Psoas muscle (tissue), 8 donors: ENCODE measurements around the gene ASB15. TPM values are rescaled to one million over a fixed set of nuclear protein-coding genes. Genes with fewer than 3 reads are reported as not detected.

Experiments
- ATAC-seq, 4 donors: fragments of 200-7000 bp; cut with Tn5 transposase; one replicate each; pipeline ENCODE4 v1.9.1; 2020; ENCODE audit warnings: moderate library complexity in 3 of 4, mild to moderate bottlenecking in 2 of 4
- DNase-seq, 2 donors: peaks; one replicate each; pipeline ENCODE4 v3.0.0-alpha.2; 2020
- H3K27ac ChIP-seq: fragments of 200-600 bp; one replicate; pipeline ENCODE4 v1.8.0; 2022
- H3K27me3 ChIP-seq, 3 donors: fragments of 200-600 bp in 1 of 3; one replicate each; pipeline versions ENCODE4 v1.6.1 to v1.8.0; 2013 to 2022; ENCODE audit warnings: low read length in 2 of 3, mild to moderate bottlenecking in 2 of 3, moderate library complexity in 1 of 3; ENCODE audit not compliant: insufficient read depth in 3 of 3
- H3K36me3 ChIP-seq, 2 donors: fragments of 200-600 bp in 1 of 2; one replicate each; pipeline versions ENCODE4 v1.6.1 to v1.8.0; 2013 to 2022; ENCODE audit warnings: low read depth in 1 of 2, mild to moderate bottlenecking in 1 of 2, moderate library complexity in 1 of 2; ENCODE audit not compliant: insufficient read depth in 1 of 2
- H3K4me1 ChIP-seq: fragments of 200-600 bp; one replicate; pipeline ENCODE4 v1.8.0; 2022
- H3K4me3 ChIP-seq: fragments of 200-600 bp; one replicate; pipeline ENCODE4 v1.8.0; 2022; ENCODE audit warnings: mild to moderate bottlenecking
- H3K9me3 ChIP-seq: fragments of 200-600 bp; one replicate; pipeline ENCODE4 v1.8.0; 2022
- CTCF ChIP-seq: fragments of 200-600 bp; IDR thresholded peaks from one replicate; pipeline ENCODE4 v1.8.0; 2022; ENCODE audit warnings: antibody characterized with exemption
- WGBS, 3 donors: extraction: QIAGEN DNeasy Blood & Tissue Kit; methylation state at CpG; one replicate each; pipeline versions ENCODE4 v1.1.6 to v1.1.7; 2013; 5-methylcytosine and 5-hydroxymethylcytosine counted together
- intact Hi-C, 2 donors: fragments of 100-400 bp; cut with DNase I; formaldehyde crosslinking; loops; one replicate each; pipeline versions ENCODE4 v1.11.0 to v1.14.2; 2022
- polyA plus RNA-seq, 3 donors: library from polyadenylated mRNA; stranded (reverse); fragments of 200-250 nt; gene quantifications; one replicate each; pipeline ENCODE4 v1.2.3, GENCODE V29; 2013
- total RNA-seq, 4 donors: library from RNA; stranded (reverse); fragmentation: NEBNext Ultra II Directional in 2 of 4; extraction: Animal tissue kit (Norgen Biotek cat#: 25700) in 2 of 4; gene quantifications; one replicate each; pipeline versions ENCODE4 v1.2.1 to v1.2.4, GENCODE V29; 2021 to 2023
- donor health status: healthy with polysubstance abuse.
- donor health status: DM: no; HTN: no; CAD: no; lungs with moderate emphysema.
- donor health status: Bipolar disorder and iron deficiency.
- donor health status: healthy.
- donor health status: DM: yes; HTN: yes; CAD: no.
- donor health status: DM: no; HTN: no; CAD: no.
- donor health status: DM: no; HTN: no; CAD: no.
- donor health status: DM: yes; HTN: yes; CAD: no.

ASB15 gene
- total and polyA plus RNA-seq, 7 donors = 0.12 to 23.6 (median 10.3) TPM

DNA sequence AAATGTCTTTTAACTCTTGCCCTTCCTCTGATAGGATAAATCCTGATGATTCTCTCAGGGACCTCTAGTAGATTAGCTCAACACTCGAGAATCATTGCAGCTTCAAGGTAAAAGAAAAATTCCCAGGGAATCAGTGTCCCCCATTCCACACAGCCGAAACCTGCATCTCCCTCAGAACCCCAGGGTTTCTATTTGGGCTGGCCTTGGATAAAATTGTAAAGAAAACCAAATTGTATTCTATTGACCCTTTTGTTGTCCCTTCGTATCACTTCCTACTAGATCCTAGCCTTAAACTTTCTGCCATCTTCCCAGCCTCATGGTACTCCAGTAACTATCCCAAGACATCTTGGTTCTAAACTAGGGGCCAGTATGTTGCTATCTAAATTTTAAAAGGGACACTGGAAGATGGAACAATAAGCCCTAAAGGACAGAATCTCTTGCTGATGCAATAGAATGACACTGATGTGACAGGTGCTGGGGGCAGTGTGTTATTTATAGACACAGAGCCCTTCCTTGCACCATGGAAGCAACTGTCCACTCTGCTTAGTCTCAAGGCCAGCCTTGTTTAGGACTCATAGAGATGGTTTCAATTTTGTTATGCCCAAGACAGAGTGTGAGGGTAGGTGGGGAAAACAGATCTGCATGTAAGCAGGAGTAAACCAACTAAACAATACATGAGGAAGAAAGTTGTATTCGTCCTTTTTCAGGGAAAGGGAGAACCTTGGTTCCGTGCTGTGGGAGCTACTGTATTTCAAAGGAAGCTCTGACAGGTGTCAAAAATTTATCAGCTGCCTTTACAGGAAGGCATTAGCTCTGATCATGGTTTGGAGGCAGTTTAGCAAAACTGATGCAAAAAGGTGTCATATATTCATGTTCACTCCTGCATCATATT is 7.6 kb downstream of the ASB15 start:
- H3K27me3 ChIP-seq = no peaks in the 10 kb centered on the region
- peaks cover 41% of the 10 kb centered on the region for H3K4me1 ChIP-seq
- no peaks in the 10 kb centered on the region for H3K9me3 ChIP-seq
- peak overlapping the region; percentile 55 for H3K4me3 ChIP-seq
- 33 to 53% (median 40%) methylated on average over 5 of the region's 5 CpGs for whole genome bisulfite sequencing, 3 donors
- DNase-seq = peak in 1 of 2 donors; percentile 22
- TF ChIP-seq CTCF = no peak
- no peaks in the 10 kb centered on the region for H3K36me3 ChIP-seq
- peak; percentile 92 to 98 (median 96) for ATAC-seq
- H3K27ac ChIP-seq = peak overlapping the region; percentile 87
- intact Hi-C loops = no loop called here

GRCh38 chr7:123609883-123610239 is 8.2 kb downstream of the ASB15 start:
- Histone ChIP-seq H3K27me3 (no peaks in the 10 kb centered on the region), H3K4me3 (peak overlapping the region; percentile 55), H3K27ac (peak overlapping the region; percentile 87), H3K36me3 (no peaks in the 10 kb centered on the region), H3K4me1 (peaks cover 41% of the 10 kb centered on the region), H3K9me3 (no peaks in the 10 kb centered on the region)
- no peak for DNase-seq
- ATAC-seq = peak; percentile 5 to 58 (median 32)
- TF ChIP-seq CTCF = no peak
- WGBS, 3 donors = 12 to 42% (median 22%) methylated on average over 2 of the region's 2 CpGs
- intact Hi-C loops = no loop called here

DNA sequence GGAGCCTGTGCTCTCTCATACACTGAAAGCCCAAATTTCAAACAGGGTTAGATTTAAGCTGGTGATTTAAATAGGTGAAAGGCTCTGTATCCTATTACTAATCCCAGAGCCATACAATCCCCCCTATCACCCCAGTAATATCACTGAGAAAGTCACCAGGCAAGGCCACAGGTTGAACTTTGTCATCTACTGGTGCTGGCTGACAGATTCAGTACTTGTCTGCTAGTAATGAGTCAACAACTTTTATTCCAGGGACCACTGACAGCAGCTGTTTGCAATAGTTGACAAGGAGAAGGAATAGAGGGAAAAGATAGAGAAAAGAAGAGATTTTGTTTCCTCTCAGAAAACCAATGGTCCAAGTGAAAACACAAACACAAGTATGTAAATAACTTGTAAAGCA is 10.4 kb downstream of the ASB15 start:
- intact Hi-C loops = no loop called here
- TF ChIP-seq CTCF = no peak
- no peaks in the 10 kb centered on the region for H3K27me3 ChIP-seq
- ATAC-seq (peak; percentile 42 to 52 (median 47)), DNase-seq (no peak)
- no peaks in the 10 kb centered on the region for H3K9me3 ChIP-seq
- peaks cover 41% of the 10 kb centered on the region for H3K4me1 ChIP-seq
- peak overlapping the region; percentile 55 for H3K4me3 ChIP-seq
- H3K36me3 ChIP-seq = peaks cover 0 to 20% of the 10 kb centered on the region in 2 donors
- H3K27ac ChIP-seq = peak overlapping the region; percentile 87

GRCh38 chr7:123615344-123615743 is 13.7 kb downstream of the ASB15 start:
- no peaks in the 10 kb centered on the region for H3K9me3 ChIP-seq
- peak overlapping the region; percentile 46 for H3K27ac ChIP-seq
- WGBS, 3 donors = 50 to 58% (median 55%) methylated on average over 2 of the region's 2 CpGs
- H3K36me3 ChIP-seq = peaks cover 0 to 25% of the 10 kb centered on the region in 2 donors
- no peak overlapping the region for H3K4me3 ChIP-seq
- DNase-seq (no peak), ATAC-seq (no peak)
- intact Hi-C loops = no loop called here
- no peaks in the 10 kb centered on the region for H3K27me3 ChIP-seq
- no peak for TF ChIP-seq CTCF
- peaks cover 26% of the 10 kb centered on the region for H3K4me1 ChIP-seq

GRCh38 chr7:123616223-123616622 is 14.6 kb downstream of the ASB15 start:
- Histone ChIP-seq H3K4me3 (no peak overlapping the region), H3K36me3 (peaks cover 0 to 25% of the 10 kb centered on the region in 2 donors), H3K9me3 (no peaks in the 10 kb centered on the region), H3K27ac (no peak overlapping the region), H3K4me1 (peaks cover 17% of the 10 kb centered on the region), H3K27me3 (no peaks in the 10 kb centered on the region)
- ATAC-seq (no peak), DNase-seq (no peak)
- TF ChIP-seq CTCF = no peak
- intact Hi-C loops = no loop called here
